GM23248 (cell line): ENCODE data around the gene CDH22.

Experiments used
- EZH2 ChIP-seq: fragments of 200-600 bp; sonication (generic); IDR thresholded peaks from 2 replicates; pipeline ENCODE4 v1.6.1; 2018; ENCODE audit warnings: antibody characterized with exemption, mild to moderate bottlenecking; ENCODE audit not compliant: insufficient read depth, poor library complexity, severe bottlenecking
- EZH2phosphoT487 ChIP-seq: fragments of 200-600 bp; sonication (generic); IDR thresholded peaks from 2 replicates; pipeline ENCODE4 v1.6.1; 2018; ENCODE audit warnings: antibody characterized with exemption, moderate library complexity, mild to moderate bottlenecking, low read depth; ENCODE audit not compliant: insufficient read depth

- TF ChIP-seq EZH2 (no peak), EZH2phosphoT487 (no peak)
Measured at GRCh38 chr20:46191168-46191540, 117.1 kb downstream of the CDH22 start.
